HG03520 (cell line): Measurements from ENCODE around the gene CCR1.
"Not testable (repeated sequence)": the region's sequence is repeated elsewhere in the genome, so short reads cannot be mapped to it uniquely, and the experiment has no call there.

Experiments
- ATAC-seq: cut with Tn5 transposase; IDR thresholded peaks from one replicate; pipeline ENCODE4 v1.9.1; 2021; ENCODE audit warnings: mild to moderate bottlenecking, moderate library complexity; ENCODE audit not compliant: unreplicated experiment

CCR1 gene

GRCh38 chr3:46184469-46184868 is 23.6 kb downstream of the CCR1 start:
- ATAC-seq, result no peak

GRCh38 chr3:46183330-46183729 is 24.8 kb downstream of the CCR1 start:
- ATAC-seq, result no peak

GRCh38 chr3:46168583-46169345 is 39.3 kb downstream of the CCR1 start:
- ATAC-seq, result no peak

- no peak for ATAC-seq
Observed at GRCh38 chr3:46163556-46164041, 44.5 kb downstream of the CCR1 start.

- ATAC-seq, result no peak
Observed at GRCh38 chr3:46162975-46163555, 45.0 kb downstream of the CCR1 start.

GRCh38 chr3:46157685-46158084 is 50.4 kb downstream of the CCR1 start:
- not testable (repeated sequence) for ATAC-seq

GRCh38 chr3:46154311-46154710 is 53.8 kb downstream of the CCR1 start:
- no peak for ATAC-seq
